Uterus (tissue), 2 donors: ENCODE measurements around the gene SEPTIN8.

ENCODE experiments used
- POLR2A ChIP-seq, 2 donors: fragments of 450-650 bp; IDR thresholded peaks; one replicate each; pipeline ENCODE4 v1.6.1; 2016; ENCODE audit warnings: antibody characterized with exemption in 2 of 2, mild to moderate bottlenecking in 1 of 2, moderate library complexity in 1 of 2
- TF ChIP-seq, protein P1 (sequence below), 4 experiments: fragments of 200-600 bp in 2 of 4; fragments of 450-650 bp in 2 of 4; sonication (generic) in 2 of 4; IDR thresholded peaks; one replicate each; pipeline ENCODE4 v1.5.1; 2016 to 2019; ENCODE audit warnings: antibody characterized with exemption in 4 of 4, mild to moderate bottlenecking in 2 of 4, moderate library complexity in 1 of 4

DNA sequence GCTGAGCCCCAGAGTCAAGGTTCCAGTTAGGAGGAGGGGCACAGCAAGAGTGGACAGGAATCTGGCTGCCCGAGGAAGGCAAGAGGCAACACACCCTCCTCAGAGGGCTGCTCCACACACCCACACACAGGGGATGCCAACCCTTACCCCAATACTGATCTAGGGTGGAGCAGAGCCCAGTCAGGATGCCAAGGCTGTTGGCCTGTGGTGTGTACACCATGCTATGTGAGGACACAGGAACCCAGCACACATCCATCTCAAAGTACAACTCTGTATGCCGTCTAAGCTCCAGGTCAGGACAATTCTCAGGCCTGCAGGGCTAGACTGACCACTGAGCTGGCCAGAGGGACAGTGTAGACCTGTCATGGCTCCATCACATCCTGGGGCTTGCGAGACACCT lies 2.6 kb downstream of the SEPTIN8 start:
- TF ChIP-seq, protein P1, sequence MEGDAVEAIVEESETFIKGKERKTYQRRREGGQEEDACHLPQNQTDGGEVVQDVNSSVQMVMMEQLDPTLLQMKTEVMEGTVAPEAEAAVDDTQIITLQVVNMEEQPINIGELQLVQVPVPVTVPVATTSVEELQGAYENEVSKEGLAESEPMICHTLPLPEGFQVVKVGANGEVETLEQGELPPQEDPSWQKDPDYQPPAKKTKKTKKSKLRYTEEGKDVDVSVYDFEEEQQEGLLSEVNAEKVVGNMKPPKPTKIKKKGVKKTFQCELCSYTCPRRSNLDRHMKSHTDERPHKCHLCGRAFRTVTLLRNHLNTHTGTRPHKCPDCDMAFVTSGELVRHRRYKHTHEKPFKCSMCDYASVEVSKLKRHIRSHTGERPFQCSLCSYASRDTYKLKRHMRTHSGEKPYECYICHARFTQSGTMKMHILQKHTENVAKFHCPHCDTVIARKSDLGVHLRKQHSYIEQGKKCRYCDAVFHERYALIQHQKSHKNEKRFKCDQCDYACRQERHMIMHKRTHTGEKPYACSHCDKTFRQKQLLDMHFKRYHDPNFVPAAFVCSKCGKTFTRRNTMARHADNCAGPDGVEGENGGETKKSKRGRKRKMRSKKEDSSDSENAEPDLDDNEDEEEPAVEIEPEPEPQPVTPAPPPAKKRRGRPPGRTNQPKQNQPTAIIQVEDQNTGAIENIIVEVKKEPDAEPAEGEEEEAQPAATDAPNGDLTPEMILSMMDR (IDR thresholded peaks at IDR 0.05), result no peak
- no peak for TF ChIP-seq POLR2A (IDR thresholded peaks at IDR 0.05)
